ENCODE data around the gene CLIP4. TPM values are rescaled to one million over a fixed set of nuclear protein-coding genes. Genes with fewer than 3 reads are reported as not detected.
A peak's percentile ranks its signal among the peaks of the same experiment; 100 is the strongest.

Gene CLIP4
- total RNA-seq, 2 experiments from 2014 or later: 36.2 to 42.6 TPM

DNA sequence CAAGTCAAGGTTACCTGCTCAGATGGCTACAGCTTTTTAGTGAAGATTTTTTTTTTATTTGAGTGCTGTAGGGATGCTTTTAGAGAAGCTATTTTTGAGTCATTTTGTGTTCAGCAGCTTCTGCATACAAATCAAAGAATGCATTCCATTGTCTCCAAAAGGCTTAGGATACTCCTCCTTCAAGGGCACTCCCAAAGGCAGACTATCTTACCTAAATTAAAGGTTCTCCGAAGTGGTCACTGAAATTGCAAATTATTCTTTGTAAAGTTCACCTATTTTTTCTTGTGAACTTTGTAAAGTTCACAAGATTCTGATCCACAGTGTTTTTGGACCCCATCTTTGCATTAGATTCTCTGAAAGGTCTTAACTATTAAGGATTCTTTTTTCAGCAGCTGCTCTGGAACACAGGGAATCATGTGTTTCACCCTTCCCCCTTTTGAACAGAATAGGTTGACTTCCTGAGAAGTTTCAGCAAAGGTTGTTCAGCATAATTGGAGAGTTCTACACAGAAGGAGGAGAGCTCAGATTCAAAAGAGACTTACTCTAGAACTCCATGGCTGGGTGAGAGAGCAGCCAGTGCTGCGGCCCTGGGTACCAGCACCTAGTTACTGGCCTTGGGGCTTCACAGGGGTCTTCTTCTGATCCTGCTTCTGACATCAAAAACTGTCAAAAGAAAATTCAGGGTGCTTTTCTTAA lies 14.5 kb downstream of the CLIP4 start:
- H3K36me3 Mint-ChIP-seq: peaks cover 32% of the 10 kb centered on the region
- ATAC-seq (ENCODE audit: low read depth): no peak
- H3K4me1 Mint-ChIP-seq: peaks cover 8% of the 10 kb centered on the region
- no peak overlapping the region for H3K27ac Mint-ChIP-seq
- DNase-seq: no peak
- no peak overlapping the region for H3K4me3 Mint-ChIP-seq
- POLR2A ChIA-PET: interaction anchor here (2.0 kb wide), 1 partner anchor 14 kb away, joined by 7 read pairs; no protein-coding TSS in a partner anchor
- peaks cover 6% of the 10 kb centered on the region for H3K9me3 Mint-ChIP-seq
- H3K27me3 Mint-ChIP-seq: no peaks in the 10 kb centered on the region

DNA sequence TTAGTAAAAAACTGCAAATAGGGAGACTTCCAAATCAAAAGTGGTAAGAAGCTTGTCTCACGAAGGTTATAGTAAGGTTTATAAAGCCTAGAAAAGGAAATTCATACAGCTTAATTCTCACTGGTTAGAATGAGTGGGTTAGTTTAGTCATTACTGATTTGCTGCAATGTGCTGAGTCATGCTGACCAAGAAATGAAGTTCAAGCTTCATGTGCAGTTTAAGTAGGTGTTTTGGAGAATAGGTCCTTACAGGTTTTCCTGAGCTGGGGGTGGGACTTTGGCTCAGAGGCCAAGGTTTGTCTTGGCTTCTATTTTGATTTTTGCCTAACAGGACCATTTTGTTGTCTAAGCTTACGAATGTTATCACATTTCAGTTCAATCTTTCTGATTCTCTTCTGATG lies 15.1 kb downstream of the CLIP4 start:
- Mint-ChIP-seq H3K4me1 (peaks cover 8% of the 10 kb centered on the region), H3K4me3 (no peak overlapping the region), H3K27me3 (no peaks in the 10 kb centered on the region), H3K9me3 (peaks cover 4% of the 10 kb centered on the region), H3K27ac (no peak overlapping the region), H3K36me3 (peaks cover 26% of the 10 kb centered on the region)
- DNase-seq (no peak), ATAC-seq (ENCODE audit: low read depth) (peak; percentile 67)
- POLR2A ChIA-PET: interaction anchor here (2.0 kb wide), 1 partner anchor 14 kb away, joined by 7 read pairs; no protein-coding TSS in a partner anchor

GRCh38 chr2:29134933-29135332 lies 19.7 kb downstream of the CLIP4 start:
- DNase-seq (no peak), ATAC-seq (ENCODE audit: low read depth) (no peak)
- POLR2A ChIA-PET: no interaction called here
- Mint-ChIP-seq H3K27ac (no peak overlapping the region), H3K36me3 (peaks cover 47% of the 10 kb centered on the region), H3K9me3 (peaks cover 7% of the 10 kb centered on the region), H3K27me3 (no peaks in the 10 kb centered on the region), H3K4me3 (no peak overlapping the region), H3K4me1 (peaks cover 12% of the 10 kb centered on the region)

DNA sequence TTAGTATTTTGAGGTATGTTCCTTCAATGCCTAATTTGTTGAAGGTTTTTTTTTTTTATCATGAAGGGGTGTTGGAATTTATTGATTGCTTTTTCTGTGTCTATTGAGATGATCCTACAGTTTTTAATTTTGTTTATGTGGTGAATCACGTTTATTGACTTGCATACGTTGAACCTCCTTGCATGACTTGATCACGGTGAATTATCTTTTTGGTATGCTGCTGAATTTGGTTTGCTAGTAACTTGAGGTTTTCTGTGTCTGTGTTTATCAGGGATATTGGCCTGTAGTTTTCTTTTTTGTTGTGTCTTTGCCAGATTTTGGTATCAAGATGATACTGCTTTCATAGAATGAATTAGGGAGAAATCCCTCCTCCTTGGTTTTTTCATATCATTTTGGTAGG lies 23.9 kb downstream of the CLIP4 start:
- Mint-ChIP-seq H3K9me3 (peaks cover 10% of the 10 kb centered on the region), H3K27me3 (no peaks in the 10 kb centered on the region), H3K36me3 (peaks cover 60% of the 10 kb centered on the region), H3K4me1 (peaks cover 16% of the 10 kb centered on the region), H3K27ac (no peak overlapping the region), H3K4me3 (no peak overlapping the region)
- ATAC-seq (ENCODE audit: low read depth): no peak
- POLR2A ChIA-PET: no interaction called here
- DNase-seq: no peak

DNA sequence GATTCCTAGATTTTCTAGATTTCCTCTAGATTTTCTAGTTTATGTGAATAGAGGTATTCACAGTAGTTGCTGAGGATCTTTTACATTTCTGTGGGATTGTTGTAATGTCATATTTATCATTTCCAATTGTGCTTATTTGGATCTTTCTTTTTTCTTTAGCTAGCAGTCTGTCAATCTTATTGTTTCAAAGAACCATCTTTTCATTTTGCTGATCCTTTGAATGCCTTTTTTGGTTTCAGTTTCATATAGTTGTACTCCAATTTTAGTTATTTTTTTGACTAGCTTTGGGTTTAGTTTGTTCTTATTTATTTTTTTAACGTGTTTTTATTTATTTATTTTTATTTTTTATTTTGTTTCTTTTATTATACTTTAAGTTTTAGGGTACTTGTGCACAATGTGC lies 24.5 kb downstream of the CLIP4 start:
- H3K27me3 Mint-ChIP-seq: no peaks in the 10 kb centered on the region
- peaks cover 16% of the 10 kb centered on the region for H3K4me1 Mint-ChIP-seq
- POLR2A ChIA-PET: no interaction called here
- H3K4me3 Mint-ChIP-seq: peak overlapping the region; percentile 20
- H3K36me3 Mint-ChIP-seq: peaks cover 59% of the 10 kb centered on the region
- DNase-seq (no peak), ATAC-seq (ENCODE audit: low read depth) (no peak)
- peaks cover 10% of the 10 kb centered on the region for H3K9me3 Mint-ChIP-seq
- H3K27ac Mint-ChIP-seq: no peak overlapping the region

GRCh38 chr2:29143657-29144056 lies 28.4 kb downstream of the CLIP4 start:
- H3K4me1 Mint-ChIP-seq: peaks cover 16% of the 10 kb centered on the region
- H3K27ac Mint-ChIP-seq: no peak overlapping the region
- DNase-seq (no peak), ATAC-seq (ENCODE audit: low read depth) (no peak)
- H3K27me3 Mint-ChIP-seq: no peaks in the 10 kb centered on the region
- H3K9me3 Mint-ChIP-seq: peaks cover 8% of the 10 kb centered on the region
- H3K4me3 Mint-ChIP-seq: no peak overlapping the region
- POLR2A ChIA-PET: no interaction called here
- H3K36me3 Mint-ChIP-seq: peaks cover 47% of the 10 kb centered on the region

DNA sequence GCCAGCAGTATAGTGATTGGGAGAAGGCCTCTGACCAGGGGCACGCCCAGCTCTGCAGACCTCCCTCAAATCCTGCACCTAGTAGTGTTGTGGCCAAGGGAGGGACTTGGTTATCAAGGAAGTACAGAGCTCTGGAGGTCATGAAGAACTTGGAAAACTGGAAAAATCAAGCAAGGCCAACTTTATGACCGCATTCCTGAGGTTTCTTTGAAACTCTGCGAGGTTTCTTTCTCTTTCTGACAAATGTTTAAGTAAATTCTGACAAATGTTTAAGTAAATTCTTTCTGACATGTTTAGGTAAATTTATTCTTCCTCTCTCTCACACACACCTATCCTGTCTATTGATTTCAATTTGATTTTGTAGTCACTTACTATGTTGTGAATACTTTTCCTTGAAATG lies 31.0 kb downstream of the CLIP4 start:
- peaks cover 1% of the 10 kb centered on the region for H3K9me3 Mint-ChIP-seq
- H3K27me3 Mint-ChIP-seq: no peaks in the 10 kb centered on the region
- H3K4me1 Mint-ChIP-seq: peaks cover 4% of the 10 kb centered on the region
- H3K4me3 Mint-ChIP-seq: no peak overlapping the region
- no peak overlapping the region for H3K27ac Mint-ChIP-seq
- no peak for ATAC-seq (ENCODE audit: low read depth)
- H3K36me3 Mint-ChIP-seq: peaks cover 26% of the 10 kb centered on the region
- POLR2A ChIA-PET: no interaction called here
- no peak for DNase-seq

DNA sequence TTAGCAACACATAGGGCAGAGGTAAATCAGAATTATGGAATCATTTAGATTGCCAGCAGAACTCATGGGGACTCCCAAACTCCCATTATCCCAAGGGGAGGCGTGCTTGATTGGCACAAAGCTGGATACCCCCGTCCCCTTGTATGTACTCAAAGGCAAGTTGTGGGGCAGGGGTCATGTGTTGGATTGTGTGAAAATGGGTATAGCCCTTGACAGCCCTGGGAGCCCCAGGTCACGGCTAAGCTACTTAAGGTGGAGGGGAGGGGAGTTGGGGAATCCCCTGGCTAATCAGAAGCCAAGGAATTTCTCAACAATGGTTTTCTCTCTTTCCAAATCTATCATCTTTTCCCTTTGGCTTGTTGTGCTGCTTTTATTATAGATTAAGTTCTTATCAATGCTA lies 32.7 kb downstream of the CLIP4 start:
- no peak for ATAC-seq (ENCODE audit: low read depth)
- no peak overlapping the region for H3K27ac Mint-ChIP-seq
- H3K36me3 Mint-ChIP-seq: peaks cover 26% of the 10 kb centered on the region
- no peak for DNase-seq
- no peaks in the 10 kb centered on the region for H3K27me3 Mint-ChIP-seq
- POLR2A ChIA-PET: no interaction called here
- peaks cover 2% of the 10 kb centered on the region for H3K4me1 Mint-ChIP-seq
- no peak overlapping the region for H3K4me3 Mint-ChIP-seq
- no peaks in the 10 kb centered on the region for H3K9me3 Mint-ChIP-seq

DNA sequence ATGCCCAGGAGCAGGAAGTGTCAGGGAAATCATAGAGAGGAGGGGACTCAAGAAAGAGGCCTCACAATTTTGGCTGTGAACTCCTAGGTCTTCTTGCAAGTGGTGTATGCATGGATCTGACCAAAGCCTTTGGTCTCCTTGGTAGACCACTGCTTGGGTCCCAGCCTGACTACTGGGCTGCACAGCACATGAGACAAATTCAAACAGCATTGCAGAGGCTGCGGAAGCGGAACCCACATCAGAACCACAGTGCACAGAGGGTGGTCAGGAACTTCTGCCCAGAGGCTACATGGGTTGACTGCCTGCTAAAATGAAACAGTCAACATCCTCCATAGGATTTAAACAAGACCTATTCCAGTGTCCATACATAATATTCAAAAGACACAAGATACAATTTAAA lies 39.4 kb downstream of the CLIP4 start:
- H3K27me3 Mint-ChIP-seq: no peaks in the 10 kb centered on the region
- H3K4me3 Mint-ChIP-seq: no peak overlapping the region
- POLR2A ChIA-PET: no interaction called here
- no peak overlapping the region for H3K27ac Mint-ChIP-seq
- no peaks in the 10 kb centered on the region for H3K9me3 Mint-ChIP-seq
- no peak for DNase-seq
- H3K36me3 Mint-ChIP-seq: peaks cover 31% of the 10 kb centered on the region
- H3K4me1 Mint-ChIP-seq: peaks cover 9% of the 10 kb centered on the region
- ATAC-seq (ENCODE audit: low read depth): peak; percentile 56

GRCh38 chr2:29155578-29155977 lies 40.4 kb downstream of the CLIP4 start:
- POLR2A ChIA-PET: no interaction called here
- DNase-seq (no peak), ATAC-seq (ENCODE audit: low read depth) (no peak)
- Mint-ChIP-seq H3K4me3 (no peak overlapping the region), H3K9me3 (no peaks in the 10 kb centered on the region), H3K4me1 (peaks cover 7% of the 10 kb centered on the region), H3K27ac (peak overlapping the region; percentile 44), H3K27me3 (no peaks in the 10 kb centered on the region), H3K36me3 (peaks cover 31% of the 10 kb centered on the region)

- Mint-ChIP-seq H3K9me3 (no peaks in the 10 kb centered on the region), H3K4me1 (peaks cover 7% of the 10 kb centered on the region), H3K4me3 (no peak overlapping the region), H3K27me3 (no peaks in the 10 kb centered on the region), H3K36me3 (peaks cover 28% of the 10 kb centered on the region), H3K27ac (no peak overlapping the region)
- DNase-seq (no peak), ATAC-seq (ENCODE audit: low read depth) (no peak)
- POLR2A ChIA-PET: no interaction called here
These were observed 41.9 kb downstream of the CLIP4 start for GRCh38 chr2:29157131-29157530.

DNA sequence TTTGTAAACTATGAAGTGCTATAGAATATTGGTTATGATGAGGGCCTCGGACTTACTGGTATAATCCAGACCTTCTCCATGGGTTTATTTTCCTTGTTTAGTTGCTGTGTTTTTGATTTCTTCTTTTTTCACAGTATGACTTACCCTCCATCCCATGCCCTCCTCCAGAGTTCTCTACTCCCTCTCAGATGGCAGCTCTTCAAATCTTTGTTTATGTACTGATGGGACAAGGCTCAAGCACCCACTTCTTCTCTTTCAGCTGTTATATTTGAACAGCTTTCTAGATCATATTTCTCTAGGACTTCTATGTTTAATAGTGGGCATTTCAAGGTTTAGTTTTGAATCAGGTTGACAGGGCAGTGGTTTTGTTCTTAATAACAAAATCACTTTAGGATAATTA lies 43.9 kb downstream of the CLIP4 start:
- POLR2A ChIA-PET: no interaction called here
- Mint-ChIP-seq H3K36me3 (peaks cover 24% of the 10 kb centered on the region), H3K4me3 (no peak overlapping the region), H3K27me3 (no peaks in the 10 kb centered on the region), H3K9me3 (no peaks in the 10 kb centered on the region), H3K4me1 (peaks cover 7% of the 10 kb centered on the region), H3K27ac (no peak overlapping the region)
- no peak for DNase-seq
- ATAC-seq (ENCODE audit: low read depth): no peak

GRCh38 chr2:29160184-29160583 lies 45.0 kb downstream of the CLIP4 start:
- peaks cover 21% of the 10 kb centered on the region for H3K36me3 Mint-ChIP-seq
- POLR2A ChIA-PET: no interaction called here
- H3K27me3 Mint-ChIP-seq: no peaks in the 10 kb centered on the region
- H3K4me1 Mint-ChIP-seq: peaks cover under 1% of the 10 kb centered on the region
- H3K9me3 Mint-ChIP-seq: no peaks in the 10 kb centered on the region
- DNase-seq (no peak), ATAC-seq (ENCODE audit: low read depth) (no peak)
- H3K4me3 Mint-ChIP-seq: no peak overlapping the region
- no peak overlapping the region for H3K27ac Mint-ChIP-seq

DNA sequence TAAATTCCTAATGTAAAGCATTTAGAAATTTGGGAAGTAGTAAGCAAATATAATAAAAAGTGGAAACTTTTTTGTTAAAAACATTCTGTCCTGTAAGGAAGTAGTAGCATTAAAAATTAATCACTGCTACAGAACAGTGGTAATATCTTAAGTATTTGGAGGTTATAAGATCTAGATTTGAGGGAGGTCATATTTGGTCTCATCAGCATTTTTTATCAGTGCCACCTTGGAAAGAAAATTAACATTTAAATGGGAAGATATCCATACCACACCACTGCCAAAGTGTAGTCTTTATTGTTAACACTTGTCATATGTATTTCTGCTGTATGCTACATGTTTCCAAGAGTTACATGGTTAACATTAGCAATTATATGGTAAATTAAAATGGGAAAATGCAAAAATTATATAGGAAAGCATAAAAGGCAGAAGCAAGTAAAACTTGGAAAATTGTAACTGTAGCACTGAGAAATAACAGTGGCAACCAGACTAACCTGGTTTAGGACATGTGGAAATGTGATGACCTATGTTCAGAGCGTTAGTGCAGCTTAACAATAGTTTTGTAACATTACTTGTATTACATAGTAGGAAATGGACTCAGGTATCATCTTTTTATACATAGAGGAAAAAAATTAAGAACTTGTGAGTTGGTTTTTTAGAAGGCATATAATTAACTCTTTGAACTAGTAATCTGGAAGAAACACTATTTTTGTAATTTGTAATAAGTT lies 47.2 kb downstream of the CLIP4 start:
- peaks cover 11% of the 10 kb centered on the region for H3K36me3 Mint-ChIP-seq
- no peaks in the 10 kb centered on the region for H3K9me3 Mint-ChIP-seq
- H3K27me3 Mint-ChIP-seq: no peaks in the 10 kb centered on the region
- no peak for DNase-seq
- POLR2A ChIA-PET: no interaction called here
- ATAC-seq (ENCODE audit: low read depth): no peak
- H3K4me3 Mint-ChIP-seq: no peak overlapping the region
- H3K4me1 Mint-ChIP-seq: peaks cover 2% of the 10 kb centered on the region
- no peak overlapping the region for H3K27ac Mint-ChIP-seq

Measured in activated naive CD8-positive, alpha-beta T cell treated with anti-CD3 and anti-CD28 coated beads, Interleukin-2, amount 10 ng/mL, durations not matched to agents 7 days and 5 days (primary cell).